Stimulated activated CD8-positive, alpha-beta memory T cell treated with anti-CD3 and anti-CD28 coated beads, Interleukin-7, amount 100 ng/mL, for 4 hours (primary cell): ENCODE data around the gene CCDC12.

Experiments
- DNase-seq, 2 donors: peaks; one replicate each; pipeline ENCODE4 v3.0.0-alpha.2; 2020; ENCODE audit warnings: low read depth in 2 of 2

CCDC12 gene

DNA sequence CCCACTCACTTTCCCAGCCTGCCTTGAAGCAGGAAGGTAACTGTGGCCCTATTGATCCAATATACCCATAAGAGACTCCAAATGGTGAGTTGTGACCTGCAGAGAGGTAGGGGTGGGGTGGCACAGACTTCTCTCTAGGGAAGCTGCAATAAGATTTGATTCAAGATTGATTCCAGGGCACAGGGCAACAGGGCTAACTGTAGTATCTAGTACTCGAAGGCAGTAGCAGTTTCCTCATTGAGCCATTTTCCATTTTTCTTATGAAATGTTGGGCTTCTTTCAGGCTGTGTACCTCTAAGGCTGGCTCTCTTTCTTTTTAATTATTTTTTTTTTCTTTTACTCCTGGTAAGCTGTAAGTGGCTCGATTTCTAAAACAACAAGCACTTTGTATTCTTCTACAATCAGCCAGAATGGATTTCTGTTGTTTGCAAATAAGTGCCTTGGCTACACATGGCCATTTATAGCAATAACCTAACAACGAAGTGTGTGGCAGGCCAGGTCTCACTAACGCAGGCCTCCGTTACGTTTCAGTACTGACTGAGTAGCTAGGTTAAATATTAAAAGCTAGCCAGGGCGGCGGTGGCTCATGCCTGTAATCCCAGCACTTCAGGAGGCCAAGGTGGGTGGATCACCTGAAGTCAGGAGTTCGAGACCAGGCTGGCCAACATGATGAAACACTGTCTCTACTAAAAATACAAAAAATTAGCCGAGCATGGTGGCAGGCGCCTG is 19.3 kb downstream of the CCDC12 start:
- DNase-seq: no peak

GRCh38 chr3:46955801-46956259 is 20.7 kb downstream of the CCDC12 start:
- no peak for DNase-seq

GRCh38 chr3:46955157-46955556 is 21.4 kb downstream of the CCDC12 start:
- no peak for DNase-seq

GRCh38 chr3:46954178-46954577 is 22.4 kb downstream of the CCDC12 start:
- no peak for DNase-seq

- DNase-seq: no peak
Observed at GRCh38 chr3:46953234-46954010, 23.1 kb downstream of the CCDC12 start.

GRCh38 chr3:46952813-46953212 is 23.7 kb downstream of the CCDC12 start:
- DNase-seq: no peak

DNA sequence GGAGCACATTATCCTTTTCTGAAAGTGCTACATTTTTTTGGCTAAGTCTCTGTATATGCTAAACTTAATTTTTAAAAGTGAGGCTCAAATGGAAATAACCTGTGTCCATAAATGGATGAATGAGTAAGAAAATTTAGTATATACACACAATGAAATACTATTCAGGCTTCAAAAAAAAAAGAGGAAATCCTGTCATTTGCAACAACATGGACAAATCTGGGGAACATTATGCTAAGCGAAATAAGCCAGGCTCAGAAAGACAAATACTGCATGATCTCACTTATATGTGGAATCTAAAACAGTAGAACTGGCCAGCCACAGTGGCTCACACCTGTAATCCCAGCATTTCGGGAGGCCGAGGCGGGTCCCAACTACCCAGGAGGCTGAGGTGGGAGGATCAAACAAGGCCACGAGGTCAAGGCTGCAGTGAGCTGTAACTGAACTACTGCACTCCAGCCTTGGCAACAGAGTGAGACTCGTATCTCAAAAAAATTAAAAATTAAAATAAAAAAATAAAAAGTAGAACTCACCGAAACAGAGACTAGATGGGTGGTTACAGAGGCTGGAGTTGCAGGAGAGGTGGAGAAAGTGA is 25.8 kb downstream of the CCDC12 start:
- no peak for DNase-seq

- no peak for DNase-seq
Observed at GRCh38 chr3:46950177-46950576, 26.4 kb downstream of the CCDC12 start.

DNA sequence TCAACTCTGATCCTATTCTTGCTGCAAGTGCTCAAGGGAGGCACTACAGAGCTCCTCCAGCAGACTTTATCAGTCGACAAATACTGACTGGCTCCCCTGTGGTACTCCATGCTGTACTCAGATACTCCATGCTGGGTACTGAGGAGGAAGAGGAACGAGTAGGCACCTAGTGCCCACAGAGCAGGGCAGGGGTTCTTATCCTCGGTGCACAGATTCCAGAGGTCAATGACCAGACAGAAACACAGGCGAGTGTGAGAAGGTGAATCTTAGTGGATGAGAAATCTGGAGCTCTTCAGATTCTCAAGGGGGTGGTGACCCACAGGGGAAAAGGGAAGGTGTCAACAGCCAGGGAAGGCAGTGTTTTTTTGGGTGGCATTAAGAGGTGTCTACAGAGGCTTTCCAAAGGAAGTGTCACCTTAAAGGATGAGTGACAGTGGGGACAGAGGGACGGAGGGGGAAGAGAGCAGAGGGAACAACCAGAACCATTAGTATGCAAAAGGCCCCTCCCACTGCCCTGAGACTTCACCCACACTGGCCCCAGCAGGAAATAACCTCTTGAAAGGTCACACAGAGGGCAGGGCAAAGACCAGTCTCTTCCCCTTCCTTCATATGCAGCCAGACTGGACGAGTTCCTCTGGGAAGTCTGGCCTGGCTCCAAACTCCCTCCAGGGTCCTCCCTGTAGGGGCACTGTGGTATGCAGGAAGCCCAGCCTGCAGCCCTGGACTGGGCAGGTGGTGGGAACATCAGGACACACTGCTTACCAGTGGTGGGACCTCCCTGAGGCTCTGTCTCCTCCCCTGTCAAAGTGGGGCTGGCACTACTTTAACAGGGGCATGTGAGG is 27.5 kb downstream of the CCDC12 start:
- no peak for DNase-seq

GRCh38 chr3:46947981-46948791 is 28.4 kb downstream of the CCDC12 start:
- DNase-seq: peak; percentile 56 to 60

DNA sequence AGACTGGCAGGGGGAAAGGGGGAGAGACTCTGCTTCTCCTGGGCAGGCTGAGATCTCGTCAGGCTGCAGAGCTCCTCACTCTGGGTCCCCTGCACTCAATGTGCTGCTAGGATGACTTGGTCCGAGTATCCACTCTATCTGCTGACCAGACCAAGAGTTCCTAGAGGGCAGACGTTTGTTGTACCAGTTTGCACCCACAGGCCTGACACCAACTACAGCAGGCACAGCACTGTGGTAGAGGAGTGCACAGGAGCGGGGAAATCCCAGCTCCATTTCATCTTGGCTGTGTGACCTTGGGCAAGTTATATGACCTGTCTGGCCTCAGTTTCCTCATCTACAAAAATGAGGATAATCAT is 29.0 kb downstream of the CCDC12 start:
- DNase-seq: no peak

- DNase-seq: peak; percentile 61 to 67
Observed at GRCh38 chr3:46946856-46947545, 29.5 kb downstream of the CCDC12 start.

GRCh38 chr3:46946416-46946815 is 30.1 kb downstream of the CCDC12 start:
- DNase-seq: no peak

GRCh38 chr3:46944191-46944590 is 32.4 kb downstream of the CCDC12 start:
- no peak for DNase-seq

DNA sequence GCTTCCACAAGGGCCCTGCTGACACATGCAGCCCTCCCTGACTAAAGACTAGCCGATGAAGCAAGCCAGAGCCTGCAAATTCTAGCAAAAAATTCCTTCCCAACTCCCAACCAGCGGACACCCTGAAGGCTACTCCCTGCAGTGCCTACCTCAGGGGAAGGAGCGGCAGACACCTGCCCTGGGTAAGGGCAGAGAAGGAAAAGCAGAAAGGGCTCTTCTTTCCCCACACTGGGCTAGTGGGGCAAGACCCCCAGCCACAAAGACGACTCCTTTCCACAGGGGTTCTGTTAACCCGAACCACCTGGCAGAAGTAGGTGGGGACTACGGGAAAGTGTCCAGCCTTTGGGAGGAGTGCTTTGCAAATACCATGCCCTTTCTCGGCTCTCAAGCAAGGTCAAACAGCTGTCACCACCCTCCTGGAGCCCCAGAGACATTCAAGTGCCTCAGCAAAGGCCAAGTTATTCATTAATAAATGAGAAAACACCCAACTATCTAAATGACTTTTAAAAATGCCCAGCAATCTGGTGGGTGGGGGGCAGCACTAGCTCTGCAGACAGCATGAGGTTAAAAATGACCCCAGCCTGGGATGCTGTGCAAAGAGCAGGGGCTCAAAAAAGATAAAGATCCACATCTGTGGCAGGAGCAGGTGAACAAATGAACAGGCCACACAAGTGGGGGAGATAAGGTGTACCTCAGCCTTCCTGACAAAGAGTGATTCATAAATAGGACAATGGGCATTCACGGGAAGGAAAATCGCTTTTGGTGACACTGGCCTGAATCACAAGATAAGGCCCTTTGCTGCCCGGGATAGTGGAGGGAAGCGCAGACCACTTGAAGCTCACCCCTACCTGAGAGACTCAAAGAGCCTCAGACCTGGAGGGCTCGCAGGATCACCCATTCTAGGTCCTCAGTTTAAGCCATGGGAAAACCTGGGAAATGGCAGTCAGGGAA is 33.0 kb downstream of the CCDC12 start:
- DNase-seq: no peak

DNA sequence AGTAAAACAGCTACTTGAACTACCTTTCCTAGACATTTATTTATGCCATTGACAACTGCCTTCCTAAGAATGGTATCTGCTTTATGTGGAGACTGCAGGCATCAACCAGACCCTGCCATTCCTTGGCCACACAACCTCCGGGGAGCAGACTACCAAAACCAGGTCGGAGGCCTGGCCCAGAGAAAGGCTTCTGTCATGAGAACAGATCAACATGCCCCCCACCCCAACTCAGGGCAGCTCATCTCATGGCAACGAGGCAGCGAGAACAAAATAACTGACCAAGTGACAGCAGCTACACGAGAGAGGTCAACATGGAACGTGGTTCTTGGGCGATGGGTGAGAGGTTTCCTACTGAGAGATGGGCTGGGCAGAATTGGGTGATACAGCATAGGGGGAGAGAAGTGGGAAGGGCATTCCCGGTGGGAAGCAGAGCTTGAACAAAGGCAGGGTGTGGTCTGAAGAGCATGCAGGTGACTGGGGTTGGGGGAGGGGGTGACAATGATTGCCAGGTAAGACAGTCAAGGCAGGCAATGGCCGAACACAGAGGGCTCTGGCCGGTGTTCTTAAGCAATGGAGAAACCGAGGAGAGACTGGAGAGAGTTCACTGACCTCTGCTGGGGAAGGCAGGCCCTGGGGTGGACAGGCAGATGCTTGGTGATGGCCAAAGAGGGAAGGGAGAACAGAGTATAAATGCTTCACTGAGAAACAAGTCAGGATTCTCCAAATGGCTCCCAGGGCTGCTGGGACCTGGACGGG is 33.9 kb downstream of the CCDC12 start:
- no peak for DNase-seq

- no peak for DNase-seq
Observed at GRCh38 chr3:46942076-46942475, 34.5 kb downstream of the CCDC12 start.

- DNase-seq: no peak
Observed at GRCh38 chr3:46939578-46940445, 36.7 kb downstream of the CCDC12 start.
